Tibial nerve (tissue), 3 donors: ENCODE results near the gene TAF8.

Experiments
- CTCF ChIP-seq, 5 experiments: fragments of 200-600 bp in 3 of 5; fragments of 450-650 bp in 2 of 5; sonication (generic) in 3 of 5; IDR thresholded peaks; one replicate each; pipeline ENCODE4 v1.5.1; 2016 to 2019; ENCODE audit warnings: antibody characterized with exemption in 5 of 5, mild to moderate bottlenecking in 3 of 5, moderate library complexity in 2 of 5
- POLR2A ChIP-seq, 2 donors: fragments of 450-650 bp; IDR thresholded peaks; one replicate each; pipeline ENCODE4 v1.6.1; 2017; ENCODE audit warnings: antibody characterized with exemption in 2 of 2, mild to moderate bottlenecking in 2 of 2, moderate library complexity in 2 of 2

- TF ChIP-seq POLR2A (IDR thresholded peaks at IDR 0.05) (no peak), CTCF (IDR thresholded peaks at IDR 0.05) (no peak)
Measured at GRCh38 chr6:42090819-42091717, 40.7 kb downstream of the TAF8 start.
